Non-pigmented ciliary epithelial cell (primary cell): Measurements from ENCODE around the gene CKM.
"Not testable (repeated sequence)": the region's sequence is repeated elsewhere in the genome, so short reads cannot be mapped to it uniquely, and the experiment has no call there.

Source experiments
- DNase-seq: peaks from one replicate; pipeline ENCODE4 v3.0.0-alpha.2; 2010; ENCODE audit warnings: low read depth

The CKM gene

DNA sequence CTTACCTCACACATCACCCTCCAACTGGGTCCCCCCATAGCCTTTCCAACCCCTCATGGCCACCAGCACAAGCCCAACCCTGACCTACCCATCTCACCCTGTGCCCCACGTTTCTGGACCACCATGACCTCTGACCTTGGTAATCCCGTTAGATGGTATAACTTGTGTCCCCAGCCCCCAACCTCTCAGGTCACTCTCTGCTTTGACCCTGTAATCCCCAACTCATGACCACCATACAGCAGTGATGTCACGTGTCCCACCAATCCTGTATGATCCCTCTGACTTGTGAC lies 26.4 kb upstream of the CKM start:
- DNase-seq, result no peak

DNA sequence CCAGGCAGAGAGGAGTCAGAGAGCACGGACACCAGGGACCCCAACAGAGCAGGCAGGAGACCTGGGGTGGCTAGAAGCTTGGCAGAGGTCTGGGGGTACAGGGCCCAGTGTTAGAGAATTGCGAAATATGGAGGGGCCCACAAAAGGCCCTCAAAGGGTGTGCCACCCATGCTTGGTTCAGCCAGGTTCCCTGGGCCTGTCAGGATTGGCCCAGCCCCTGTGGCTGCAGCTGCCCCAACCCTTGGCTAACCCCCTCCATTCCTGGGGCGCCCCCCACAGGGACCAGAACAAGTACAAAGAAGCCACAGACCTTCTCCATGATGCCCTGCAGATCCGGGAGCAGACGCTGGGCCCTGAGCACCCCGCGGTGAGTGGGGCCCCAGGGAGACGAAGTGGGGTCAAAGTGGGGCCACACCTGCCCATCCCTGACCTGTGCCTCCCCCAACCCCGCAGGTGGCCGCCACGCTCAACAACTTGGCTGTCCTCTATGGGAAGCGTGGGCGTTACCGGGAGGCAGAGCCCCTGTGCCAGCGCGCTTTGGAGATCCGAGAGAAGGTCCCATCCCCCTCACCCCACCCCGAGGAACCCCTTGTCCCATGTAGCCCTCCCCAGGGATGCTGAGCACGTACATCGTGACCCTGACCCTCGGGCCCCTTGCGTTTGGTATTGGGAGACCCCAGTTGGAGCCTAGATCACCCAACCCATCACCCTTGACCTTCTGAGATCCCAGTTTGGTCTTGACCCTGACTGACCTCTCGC lies 25.9 kb upstream of the CKM start:
- DNase-seq, result no peak

DNA sequence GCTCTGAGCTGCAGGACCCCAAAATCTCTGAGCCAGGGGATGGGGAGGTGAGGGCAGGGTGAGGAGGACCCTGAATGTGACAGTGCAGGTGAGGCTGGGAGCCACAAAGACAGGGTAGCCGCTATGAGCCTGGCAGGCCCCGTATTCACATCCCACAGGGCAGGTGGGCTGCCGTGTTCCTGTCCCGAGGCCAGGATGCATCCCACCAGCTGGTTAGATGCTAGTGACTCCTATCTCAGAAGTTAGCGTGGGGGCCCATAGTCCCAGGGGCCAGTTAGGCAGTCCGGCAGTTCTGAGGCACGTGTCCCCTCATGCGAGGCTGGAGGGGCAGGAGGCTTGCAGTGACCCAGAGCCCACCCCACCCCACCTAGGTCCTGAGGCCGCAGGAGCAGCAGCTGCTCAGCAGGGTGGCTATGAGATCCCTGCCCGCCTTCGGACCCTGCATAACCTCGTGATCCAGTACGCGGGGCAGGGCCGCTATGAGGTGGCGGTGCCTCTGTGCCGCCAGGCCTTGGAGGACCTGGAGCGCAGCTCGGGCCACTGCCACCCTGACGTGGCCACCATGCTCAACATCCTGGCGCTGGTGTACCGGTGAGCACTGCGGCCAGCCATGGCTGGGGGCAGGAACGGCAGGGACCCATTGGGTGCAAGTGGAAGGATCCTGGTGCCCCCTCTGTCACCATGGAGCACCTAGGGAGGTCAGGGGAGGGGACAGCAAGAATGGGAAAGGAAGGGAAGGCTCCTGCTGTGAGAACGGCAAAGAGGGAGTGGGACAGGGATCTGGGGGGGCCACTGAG lies 25.1 kb upstream of the CKM start:
- no peak for DNase-seq

DNA sequence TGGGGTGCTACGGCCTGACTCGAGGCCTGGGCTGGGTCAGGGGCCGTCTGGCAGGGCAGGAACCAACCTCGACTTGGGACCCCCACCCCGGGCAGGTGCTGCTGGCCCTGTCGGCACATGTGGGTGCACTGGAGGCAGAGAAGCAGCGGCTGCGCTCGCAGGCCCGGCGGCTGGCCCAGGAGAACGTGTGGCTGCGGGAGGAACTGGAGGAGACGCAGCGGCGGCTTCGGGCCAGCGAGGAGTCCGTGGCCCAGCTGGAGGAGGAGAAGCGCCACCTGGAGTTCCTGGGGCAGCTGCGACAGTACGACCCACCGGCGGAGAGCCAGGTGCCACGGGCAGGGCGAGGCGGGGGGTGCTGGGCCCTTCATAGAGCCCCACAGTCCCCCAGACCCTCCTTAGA lies 23.8 kb upstream of the CKM start:
- DNase-seq, result no peak

DNA sequence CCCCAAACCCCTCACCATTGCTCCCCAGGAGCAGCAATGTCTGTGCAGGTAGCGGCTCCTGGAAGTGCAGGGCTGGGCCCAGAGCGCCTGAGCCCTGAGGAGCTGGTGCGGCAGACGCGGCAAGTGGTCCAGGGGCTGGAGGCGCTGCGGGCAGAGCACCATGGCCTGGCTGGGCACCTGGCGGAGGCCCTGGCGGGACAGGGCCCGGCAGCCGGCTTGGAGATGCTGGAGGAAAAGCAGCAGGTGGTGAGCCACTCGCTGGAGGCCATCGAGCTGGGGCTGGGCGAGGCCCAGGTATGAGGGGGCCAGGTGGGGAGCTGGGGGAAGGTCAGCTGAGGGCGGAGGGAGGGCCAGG lies 22.8 kb upstream of the CKM start:
- no peak for DNase-seq

DNA sequence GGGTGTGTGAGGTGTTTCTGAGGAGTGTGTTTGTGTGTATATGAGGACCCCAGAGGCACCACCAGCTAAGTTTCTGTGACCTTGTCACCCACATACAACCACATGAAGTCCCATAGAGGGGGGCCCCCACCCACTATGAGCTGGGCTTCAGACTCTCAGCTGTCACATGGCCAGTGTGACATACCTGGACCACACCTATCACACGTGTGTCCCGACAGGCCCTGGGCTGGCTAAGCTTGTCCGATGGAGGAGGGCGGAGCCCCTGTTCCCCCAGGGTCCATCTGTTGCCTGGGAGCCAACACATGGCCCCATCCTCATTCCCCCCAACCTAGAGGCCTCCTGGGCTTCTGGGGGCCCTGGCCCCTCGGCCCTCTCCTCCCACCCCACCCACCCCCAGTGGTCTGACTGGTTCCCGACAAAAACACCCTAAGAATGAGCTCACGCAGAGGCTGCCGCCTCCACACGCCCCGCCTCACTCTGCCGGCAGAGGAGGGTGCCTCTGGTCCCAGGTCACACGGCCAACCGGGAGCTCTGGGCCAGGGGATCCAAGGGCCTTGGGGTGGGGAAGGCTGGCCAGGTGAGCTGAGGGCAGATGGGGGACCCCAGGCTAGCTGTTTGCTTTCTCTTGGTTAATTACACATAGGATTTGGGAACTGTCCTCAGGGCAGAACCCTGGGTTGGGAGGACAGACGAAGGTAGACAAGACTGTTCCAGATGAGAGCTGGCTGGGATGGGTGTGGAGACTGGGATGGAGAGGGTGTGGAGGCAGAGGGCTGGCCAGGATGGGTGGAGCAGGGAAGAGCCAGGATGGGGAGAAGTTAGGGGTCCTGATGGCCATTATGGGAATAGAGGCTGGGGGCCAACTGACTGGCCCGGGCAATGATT lies 22.2 kb upstream of the CKM start:
- DNase-seq, result no peak

DNA sequence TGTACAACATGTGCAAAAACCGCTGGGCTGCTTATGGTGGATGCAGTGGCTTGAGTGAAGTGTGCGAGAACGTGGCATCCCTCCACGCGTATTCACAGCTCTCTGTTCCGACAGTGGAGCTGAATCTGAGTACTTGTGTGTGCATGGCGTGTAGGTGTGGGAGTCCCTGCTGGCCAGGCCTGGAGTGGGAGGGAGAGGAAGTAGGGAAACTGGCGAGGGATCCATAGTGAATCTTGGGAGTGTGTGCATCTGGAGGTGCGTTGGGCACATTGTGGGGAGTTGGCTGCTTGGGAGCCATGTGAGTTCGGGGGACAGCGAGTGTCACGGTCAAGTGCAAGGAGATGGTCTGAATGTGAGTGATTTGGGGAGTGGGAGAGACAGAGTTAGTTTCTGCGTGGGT lies 20.2 kb upstream of the CKM start:
- no peak for DNase-seq

DNA sequence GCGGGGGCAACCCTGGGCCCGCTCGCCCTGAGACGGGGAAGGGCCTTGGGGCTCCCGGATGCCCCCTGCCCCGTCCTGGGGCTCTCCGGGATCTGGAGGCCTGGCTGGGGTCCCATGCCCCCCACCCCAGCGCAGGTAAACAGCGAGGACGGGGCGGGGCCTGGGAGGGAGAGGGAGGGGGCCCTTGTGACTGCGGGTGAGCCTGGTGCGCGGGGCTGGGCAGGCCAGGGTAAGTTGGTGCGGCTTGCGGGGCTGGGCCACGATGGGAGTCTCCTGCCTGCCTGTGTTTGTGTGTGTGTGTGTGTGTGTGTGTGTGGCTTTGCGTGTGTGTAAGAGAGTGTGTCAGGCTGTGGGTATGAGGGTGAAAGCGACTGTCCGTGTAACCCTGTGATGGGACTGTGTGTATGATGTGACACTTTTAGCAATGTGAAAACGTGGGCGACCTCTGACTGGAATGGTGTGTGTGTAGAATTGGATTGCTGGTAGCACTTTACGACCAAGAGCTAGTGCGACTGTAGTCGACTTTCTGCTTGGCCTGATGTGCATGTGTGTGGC lies 18.3 kb upstream of the CKM start:
- DNase-seq, result no peak

DNA sequence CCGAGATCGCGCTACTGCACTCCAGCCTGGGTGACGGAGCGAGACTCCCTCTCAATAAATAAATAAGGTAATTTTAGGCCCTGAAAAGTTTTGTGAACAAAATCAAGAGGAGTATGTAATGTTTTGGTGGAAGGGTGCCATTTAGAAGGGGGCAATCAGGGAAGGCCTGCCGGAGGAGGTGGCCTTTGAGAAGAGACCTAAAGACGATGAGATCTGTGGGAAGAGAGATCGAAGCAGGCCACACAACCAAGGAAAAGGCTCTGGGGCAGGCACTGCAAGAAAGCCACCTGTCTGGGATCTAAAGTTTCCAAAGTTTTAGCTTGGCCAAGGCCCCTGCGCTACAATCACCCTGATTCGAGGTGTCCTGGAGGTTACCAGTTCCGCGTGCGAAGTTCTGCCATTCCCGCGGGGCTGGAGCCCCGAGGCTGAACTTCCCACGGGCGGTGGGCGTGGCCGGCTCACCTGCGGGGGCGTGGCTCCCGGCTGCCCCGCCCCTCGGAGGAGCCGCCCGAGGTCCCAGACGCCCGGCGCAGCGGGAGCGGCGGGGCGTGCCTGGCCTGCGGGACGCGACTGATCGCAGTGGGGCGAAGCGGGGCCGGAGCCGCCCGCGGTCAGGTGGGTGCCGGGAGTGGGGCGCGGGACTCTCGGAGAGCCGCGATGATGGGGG lies 17.7 kb upstream of the CKM start, which contains the start of gene KLC3:
Gene KLC3, plus strand, starts transcription at position 519 of the 667 bp plus-strand sequence. CDS start 4,792 bp downstream, outside the sequence.
- no peak for DNase-seq

DNA sequence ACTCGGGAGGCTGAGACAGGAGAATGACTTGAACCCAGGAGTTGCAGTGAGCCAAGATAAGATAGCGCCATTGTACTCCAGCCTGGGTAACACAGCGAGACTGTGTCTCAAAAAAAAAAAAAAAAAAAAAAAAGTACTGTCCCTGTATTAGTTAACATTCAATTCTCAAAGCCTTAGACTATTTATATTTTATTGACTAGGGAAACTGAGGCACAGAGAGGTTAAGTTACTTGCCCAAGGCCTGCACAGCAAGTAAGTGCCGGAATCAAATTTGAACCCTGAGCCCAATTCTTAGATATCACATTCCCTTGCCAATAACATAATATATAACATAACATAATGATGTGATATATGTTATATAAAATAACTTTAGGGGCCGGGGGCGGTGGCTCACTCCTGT lies 17.0 kb upstream of the CKM start:
- no peak for DNase-seq

DNA sequence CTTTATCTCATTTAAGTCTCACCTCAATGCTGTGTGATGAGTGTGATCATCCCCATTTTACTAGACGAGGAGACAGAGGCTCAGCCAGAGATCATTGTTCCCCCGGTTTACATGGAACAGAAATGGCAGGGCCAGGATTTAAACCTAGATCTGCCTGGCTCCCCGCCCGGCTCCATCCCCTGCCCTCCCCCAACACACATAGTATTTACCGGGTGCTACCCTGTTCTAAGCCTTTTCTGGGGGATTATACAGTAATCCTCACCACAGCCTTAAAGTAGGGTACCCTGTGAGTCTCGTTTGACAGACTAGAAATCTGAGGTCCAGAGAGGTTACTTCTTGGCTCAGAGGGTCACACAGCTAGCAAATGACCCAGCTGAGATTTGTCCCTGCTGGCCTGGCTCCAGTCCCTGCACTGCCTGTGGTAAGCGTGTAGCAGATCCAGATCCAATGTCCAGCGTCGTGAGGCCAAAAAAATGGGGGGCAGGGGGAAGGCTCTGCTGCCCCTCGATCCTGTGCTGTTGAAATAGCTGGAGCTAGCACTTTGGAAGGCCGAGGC lies 14.1 kb upstream of the CKM start:
- no peak for DNase-seq

DNA sequence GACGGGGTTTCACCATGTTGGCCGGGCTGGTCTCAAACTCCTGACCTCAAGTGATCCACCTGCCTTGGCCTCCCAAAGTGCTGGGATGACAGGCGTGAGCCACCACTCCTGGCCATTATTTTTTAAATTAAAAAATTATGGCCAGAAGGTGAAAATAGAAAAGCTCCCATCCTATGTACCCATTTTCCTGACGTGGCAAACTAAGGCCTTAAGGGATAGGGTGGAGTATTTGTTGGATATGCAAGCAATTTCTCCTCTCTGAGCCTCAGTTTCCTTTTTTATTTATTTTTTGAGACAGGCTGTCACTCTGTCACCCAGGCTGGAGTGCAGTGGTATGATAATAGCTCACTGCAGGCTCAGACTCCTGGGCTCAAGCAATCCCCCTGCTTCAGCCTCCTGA lies 12.2 kb upstream of the CKM start:
- DNase-seq, result not testable (repeated sequence)

DNA sequence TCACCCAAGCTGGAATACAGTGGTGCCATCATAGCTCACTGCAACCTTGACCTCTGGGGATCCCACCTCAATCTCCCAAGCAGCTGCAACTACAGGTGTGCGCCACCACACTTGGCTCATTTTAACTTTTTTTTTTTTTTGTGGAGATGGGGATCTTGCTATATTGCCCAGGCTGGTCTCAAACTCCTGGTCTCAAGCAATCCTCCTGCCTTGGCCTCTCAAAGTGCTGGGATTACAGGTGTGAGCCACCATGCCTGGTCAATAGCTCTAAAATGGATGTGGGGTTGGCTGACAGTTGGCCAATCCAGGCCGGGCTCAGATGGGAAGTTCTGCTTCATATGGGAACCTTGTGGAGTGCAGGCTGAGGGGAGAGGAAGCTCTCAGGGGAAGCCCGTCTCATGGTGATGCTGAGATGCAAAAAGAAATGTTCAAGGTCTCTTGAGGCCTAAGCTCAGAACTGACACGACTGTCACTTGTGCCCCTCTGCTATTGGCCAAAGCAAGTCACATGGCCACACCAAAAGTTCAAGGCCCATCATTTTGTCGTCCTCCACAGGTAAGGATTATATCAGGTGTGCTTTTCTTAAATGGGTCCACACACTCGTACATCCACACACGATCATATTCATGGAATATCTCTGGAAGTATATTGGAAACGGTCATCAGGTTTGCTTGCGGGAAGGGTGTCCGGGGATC lies 11.1 kb upstream of the CKM start:
- no peak for DNase-seq

DNA sequence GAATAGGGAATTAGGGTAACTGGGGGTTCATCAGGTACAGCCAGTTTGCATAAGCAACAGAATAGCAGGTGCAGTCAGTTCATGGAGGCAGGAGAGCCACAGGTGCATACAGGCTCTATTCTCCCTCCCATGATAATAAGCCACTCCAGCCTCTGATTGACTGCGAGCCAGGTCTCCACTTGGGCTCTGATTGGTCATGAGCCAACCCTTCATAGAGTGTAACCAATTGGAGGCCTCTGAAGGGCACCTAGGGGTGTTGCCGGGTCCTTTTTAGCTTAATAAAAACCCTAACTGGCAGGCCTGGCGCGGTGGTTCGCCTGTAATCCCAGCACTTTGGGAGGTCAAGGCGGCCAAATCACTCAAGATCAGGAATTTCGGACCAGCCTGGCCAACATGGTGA lies 8.7 kb upstream of the CKM start:
- DNase-seq, result no peak

DNA sequence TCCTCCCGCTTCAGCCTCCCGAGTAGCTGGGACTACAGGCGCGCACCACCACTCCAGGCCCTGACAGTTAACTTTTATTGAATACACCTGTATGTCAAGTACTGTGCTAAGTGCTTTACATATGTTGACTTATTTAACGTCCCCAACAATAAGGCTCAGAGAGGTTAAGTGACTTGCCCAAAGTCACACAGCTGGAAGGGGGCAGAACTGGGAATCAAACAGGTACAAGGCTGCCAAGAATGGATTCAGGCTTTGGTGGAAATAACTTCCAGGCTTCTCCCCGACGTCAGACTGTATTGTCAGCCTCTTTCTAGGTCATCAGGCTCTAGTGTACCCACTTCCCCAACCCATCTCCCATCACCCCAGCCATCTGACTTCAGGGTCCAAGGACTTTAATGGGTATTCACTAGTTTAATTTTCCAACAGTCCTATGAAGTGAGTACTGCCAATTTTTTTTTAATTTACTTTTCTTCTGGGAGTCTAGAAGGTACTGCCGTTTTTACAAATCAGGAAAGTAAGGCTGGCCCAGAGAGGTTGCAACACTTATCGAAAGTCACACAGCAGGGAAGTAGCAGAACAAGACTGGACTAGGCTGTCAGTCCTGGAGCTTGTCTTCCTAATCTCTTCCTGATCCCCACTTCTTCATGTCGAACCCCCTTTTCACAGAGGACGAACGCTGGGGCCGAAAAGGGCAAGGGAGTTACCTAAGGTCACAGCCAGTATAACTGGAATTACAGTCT lies 4.9 kb upstream of the CKM start:
- no peak for DNase-seq

DNA sequence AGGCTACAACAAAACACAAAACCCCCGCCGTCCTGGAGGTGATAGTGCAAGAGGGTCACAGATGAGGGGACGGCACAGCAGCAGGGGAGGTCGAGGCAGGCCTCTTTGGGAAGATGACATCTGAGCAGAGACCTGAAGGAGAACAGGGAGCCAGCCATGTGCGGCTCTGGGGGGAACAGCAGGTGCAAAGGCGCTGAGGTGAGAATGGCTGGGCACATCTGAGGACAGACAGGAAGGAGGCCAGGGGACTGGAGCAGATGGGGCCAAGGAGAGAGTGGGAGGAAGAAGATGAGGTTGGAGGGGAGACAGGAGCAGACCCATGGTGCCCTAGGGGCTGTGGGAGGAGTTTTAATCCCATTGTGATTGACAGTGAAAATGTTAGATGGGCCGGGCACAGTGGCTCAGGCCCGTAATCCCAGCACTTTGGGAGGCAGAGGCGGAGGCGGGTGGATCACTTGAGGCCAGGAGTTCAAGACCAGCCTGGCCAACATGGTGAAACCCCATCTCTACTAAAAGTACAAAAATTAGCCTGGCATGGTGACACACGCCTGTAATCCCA lies 1.8 kb upstream of the CKM start:
- DNase-seq, result no peak

DNA sequence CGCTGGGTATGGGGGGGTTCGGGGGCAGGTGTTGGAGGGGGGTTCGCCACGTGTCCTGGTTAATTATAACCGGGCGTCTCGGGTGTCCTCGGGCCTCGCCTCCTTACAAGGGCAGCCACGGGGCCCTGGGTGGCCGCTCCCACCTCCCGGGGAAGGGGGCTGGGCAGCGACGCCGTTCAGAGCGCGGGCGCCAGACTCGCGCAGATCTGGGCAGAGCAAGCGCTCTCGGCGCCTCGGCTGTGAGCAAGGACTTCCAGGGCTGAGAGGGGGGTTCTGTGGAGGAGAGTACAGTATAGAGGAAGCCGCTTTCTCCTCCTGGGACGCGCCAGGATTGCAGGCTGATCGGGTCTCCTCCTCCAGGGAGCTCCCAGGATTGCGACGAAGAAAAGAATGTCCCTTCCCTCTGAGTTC lies 1.0 kb upstream of the CKM start:
- no peak for DNase-seq

DNA sequence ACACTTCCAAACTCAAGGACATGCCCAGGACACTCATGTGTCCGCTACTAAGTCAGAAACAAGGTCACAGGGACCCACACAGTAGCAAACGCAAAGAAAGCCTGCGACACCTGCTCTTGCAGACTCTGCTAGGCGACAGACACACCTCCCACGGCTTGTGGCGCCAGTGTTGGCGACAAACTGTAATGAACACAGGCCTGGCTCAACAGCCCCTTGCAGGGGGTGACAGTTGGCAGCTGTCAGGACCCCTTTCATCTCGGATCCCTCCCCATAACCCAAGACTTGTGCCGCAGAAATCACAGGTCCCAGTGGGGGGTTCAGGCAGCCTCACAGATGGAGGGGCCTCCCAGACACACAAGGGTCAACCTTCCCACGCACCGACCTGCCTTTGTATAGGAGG lies 364 bp downstream of the CKM start:
- no peak for DNase-seq

DNA sequence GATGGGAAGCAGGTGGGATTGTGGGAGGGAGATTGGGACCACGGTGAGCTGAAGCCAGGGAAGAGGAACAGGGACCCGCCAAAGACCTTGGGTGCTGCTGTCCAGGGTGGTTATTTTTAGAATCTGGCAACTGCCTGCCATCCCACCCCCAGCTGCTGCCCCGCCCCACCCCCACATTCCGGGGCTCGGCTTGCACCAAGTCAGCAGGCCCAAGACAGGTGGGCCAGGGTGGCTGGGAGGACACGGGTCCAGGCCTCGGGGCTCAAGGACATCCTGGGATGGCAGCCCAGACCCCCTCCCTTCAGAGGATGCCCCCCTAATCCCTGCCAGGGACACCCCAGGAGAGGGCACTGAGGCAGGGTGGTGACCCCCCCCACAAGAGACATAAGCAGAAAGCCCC lies 827 bp downstream of the CKM start:
- no peak for DNase-seq
